ENCODE measurements around the gene FBXO15. TPM values are rescaled to one million over a fixed set of nuclear protein-coding genes. Genes with fewer than 3 reads are reported as not detected.

Gene FBXO15
- polyA plus RNA-seq, 1 donor from 2014 or later = 6.1 TPM

GRCh38 chr18:74060579-74060978 lies 87.1 kb downstream of the FBXO15 start:
- Histone ChIP-seq H3K27me3 (ENCODE audit: insufficient read depth, low read depth, low read length) (no peaks in the 10 kb centered on the region), H3K9ac (ENCODE audit: low read length) (no peak overlapping the region), H3K79me2 (replicated peaks; ENCODE audit: insufficient read depth, low read length) (no peaks in the 10 kb centered on the region), H2AFZ (ENCODE audit: low read depth, low read length) (no peak overlapping the region), H3K9me2 (ENCODE audit: insufficient read depth, low read length) (no peaks in the 10 kb centered on the region), H3K27ac (ENCODE audit: low read length) (no peak overlapping the region), H3K4me2 (ENCODE audit: low read length) (no peak overlapping the region), H3K9me3 (ENCODE audit: low read length) (no peaks in the 10 kb centered on the region), H3K36me3 (ENCODE audit: insufficient read depth, low read length) (no peaks in the 10 kb centered on the region), H3K4me3 (ENCODE audit: low read length) (no peak overlapping the region), H4K20me1 (ENCODE audit: insufficient read depth) (no peaks in the 10 kb centered on the region), H3F3A (ENCODE audit: insufficient read depth, low read length, poor library complexity, severe bottlenecking) (no peaks in the 10 kb centered on the region)
- TF ChIP-seq EZH2 (IDR thresholded peaks at IDR 0.05; ENCODE audit: borderline replicate concordance, insufficient read depth, low read length, poor library complexity, severe bottlenecking) (no peak), RAD21 (conservative IDR thresholded peaks at IDR 0.05) (no peak), POLR2AphosphoS5 (IDR thresholded peaks at IDR 0.05) (no peak), TAF1 (IDR thresholded peaks at IDR 0.05; ENCODE audit: low read depth) (no peak)
- TF ChIP-seq, protein P1, sequence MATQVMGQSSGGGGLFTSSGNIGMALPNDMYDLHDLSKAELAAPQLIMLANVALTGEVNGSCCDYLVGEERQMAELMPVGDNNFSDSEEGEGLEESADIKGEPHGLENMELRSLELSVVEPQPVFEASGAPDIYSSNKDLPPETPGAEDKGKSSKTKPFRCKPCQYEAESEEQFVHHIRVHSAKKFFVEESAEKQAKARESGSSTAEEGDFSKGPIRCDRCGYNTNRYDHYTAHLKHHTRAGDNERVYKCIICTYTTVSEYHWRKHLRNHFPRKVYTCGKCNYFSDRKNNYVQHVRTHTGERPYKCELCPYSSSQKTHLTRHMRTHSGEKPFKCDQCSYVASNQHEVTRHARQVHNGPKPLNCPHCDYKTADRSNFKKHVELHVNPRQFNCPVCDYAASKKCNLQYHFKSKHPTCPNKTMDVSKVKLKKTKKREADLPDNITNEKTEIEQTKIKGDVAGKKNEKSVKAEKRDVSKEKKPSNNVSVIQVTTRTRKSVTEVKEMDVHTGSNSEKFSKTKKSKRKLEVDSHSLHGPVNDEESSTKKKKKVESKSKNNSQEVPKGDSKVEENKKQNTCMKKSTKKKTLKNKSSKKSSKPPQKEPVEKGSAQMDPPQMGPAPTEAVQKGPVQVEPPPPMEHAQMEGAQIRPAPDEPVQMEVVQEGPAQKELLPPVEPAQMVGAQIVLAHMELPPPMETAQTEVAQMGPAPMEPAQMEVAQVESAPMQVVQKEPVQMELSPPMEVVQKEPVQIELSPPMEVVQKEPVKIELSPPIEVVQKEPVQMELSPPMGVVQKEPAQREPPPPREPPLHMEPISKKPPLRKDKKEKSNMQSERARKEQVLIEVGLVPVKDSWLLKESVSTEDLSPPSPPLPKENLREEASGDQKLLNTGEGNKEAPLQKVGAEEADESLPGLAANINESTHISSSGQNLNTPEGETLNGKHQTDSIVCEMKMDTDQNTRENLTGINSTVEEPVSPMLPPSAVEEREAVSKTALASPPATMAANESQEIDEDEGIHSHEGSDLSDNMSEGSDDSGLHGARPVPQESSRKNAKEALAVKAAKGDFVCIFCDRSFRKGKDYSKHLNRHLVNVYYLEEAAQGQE (IDR thresholded peaks at IDR 0.05; ENCODE audit: borderline replicate concordance) = no peak

DNA sequence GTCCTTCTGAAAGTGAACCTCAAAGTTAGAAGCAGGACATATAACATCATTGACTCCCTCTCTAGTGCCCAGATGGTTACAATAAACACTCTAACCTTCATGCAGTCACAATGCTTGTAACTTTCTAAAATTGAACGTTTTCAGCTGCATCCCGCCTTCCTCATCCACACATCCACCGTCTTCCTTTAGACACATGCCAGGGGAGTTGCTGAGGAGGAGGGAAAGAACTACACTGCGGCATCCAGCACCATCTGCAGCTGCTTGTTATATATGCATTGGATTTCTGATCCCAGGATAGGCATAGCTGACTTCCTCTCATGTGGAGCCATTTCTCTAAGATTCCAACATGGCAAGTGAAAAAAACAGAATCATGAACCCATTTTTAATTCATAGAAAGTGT lies 96.8 kb downstream of the FBXO15 start:
- TF ChIP-seq, protein P2, sequence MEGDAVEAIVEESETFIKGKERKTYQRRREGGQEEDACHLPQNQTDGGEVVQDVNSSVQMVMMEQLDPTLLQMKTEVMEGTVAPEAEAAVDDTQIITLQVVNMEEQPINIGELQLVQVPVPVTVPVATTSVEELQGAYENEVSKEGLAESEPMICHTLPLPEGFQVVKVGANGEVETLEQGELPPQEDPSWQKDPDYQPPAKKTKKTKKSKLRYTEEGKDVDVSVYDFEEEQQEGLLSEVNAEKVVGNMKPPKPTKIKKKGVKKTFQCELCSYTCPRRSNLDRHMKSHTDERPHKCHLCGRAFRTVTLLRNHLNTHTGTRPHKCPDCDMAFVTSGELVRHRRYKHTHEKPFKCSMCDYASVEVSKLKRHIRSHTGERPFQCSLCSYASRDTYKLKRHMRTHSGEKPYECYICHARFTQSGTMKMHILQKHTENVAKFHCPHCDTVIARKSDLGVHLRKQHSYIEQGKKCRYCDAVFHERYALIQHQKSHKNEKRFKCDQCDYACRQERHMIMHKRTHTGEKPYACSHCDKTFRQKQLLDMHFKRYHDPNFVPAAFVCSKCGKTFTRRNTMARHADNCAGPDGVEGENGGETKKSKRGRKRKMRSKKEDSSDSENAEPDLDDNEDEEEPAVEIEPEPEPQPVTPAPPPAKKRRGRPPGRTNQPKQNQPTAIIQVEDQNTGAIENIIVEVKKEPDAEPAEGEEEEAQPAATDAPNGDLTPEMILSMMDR (IDR thresholded peaks at IDR 0.05; ENCODE audit: poor library complexity, severe bottlenecking) = no peak
- TF ChIP-seq EZH2 (IDR thresholded peaks at IDR 0.05; ENCODE audit: borderline replicate concordance, insufficient read depth, low read length, poor library complexity, severe bottlenecking) (no peak), TAF1 (IDR thresholded peaks at IDR 0.05; ENCODE audit: low read depth) (no peak), SMC3 (conservative IDR thresholded peaks at IDR 0.05; ENCODE audit: poor library complexity) (no peak), RAD21 (conservative IDR thresholded peaks at IDR 0.05) (no peak), POLR2AphosphoS5 (IDR thresholded peaks at IDR 0.05) (no peak), EP300 (conservative IDR thresholded peaks at IDR 0.05; ENCODE audit: poor library complexity, severe bottlenecking) (no peak)
- TF ChIP-seq, protein P1 (IDR thresholded peaks at IDR 0.05; ENCODE audit: borderline replicate concordance) = no peak
- no peaks in the 10 kb centered on the region for H3F3A ChIP-seq (ENCODE audit: insufficient read depth, low read length, poor library complexity, severe bottlenecking)
- H3K9me2 ChIP-seq (ENCODE audit: insufficient read depth, low read length) = no peaks in the 10 kb centered on the region
- H3K36me3 ChIP-seq (ENCODE audit: insufficient read depth, low read length) = no peaks in the 10 kb centered on the region
- no peak overlapping the region for H3K4me2 ChIP-seq (ENCODE audit: low read length)
- H3K4me3 ChIP-seq (ENCODE audit: low read length) = no peak overlapping the region
- no peaks in the 10 kb centered on the region for H3K27me3 ChIP-seq (ENCODE audit: insufficient read depth, low read depth, low read length)
- no peaks in the 10 kb centered on the region for H3K9me3 ChIP-seq (ENCODE audit: low read length)
- no peak overlapping the region for H2AFZ ChIP-seq (ENCODE audit: low read depth, low read length)
- no peak overlapping the region for H3K9ac ChIP-seq (ENCODE audit: low read length)
- no peaks in the 10 kb centered on the region for H4K20me1 ChIP-seq (ENCODE audit: insufficient read depth)
- no peaks in the 10 kb centered on the region for H3K79me2 ChIP-seq (replicated peaks; ENCODE audit: insufficient read depth, low read length)
- H3K27ac ChIP-seq (ENCODE audit: low read length) = no peak overlapping the region

Measured in neural cell (in vitro differentiated cells).